ENCODE results near the gene CEP68.

DNA sequence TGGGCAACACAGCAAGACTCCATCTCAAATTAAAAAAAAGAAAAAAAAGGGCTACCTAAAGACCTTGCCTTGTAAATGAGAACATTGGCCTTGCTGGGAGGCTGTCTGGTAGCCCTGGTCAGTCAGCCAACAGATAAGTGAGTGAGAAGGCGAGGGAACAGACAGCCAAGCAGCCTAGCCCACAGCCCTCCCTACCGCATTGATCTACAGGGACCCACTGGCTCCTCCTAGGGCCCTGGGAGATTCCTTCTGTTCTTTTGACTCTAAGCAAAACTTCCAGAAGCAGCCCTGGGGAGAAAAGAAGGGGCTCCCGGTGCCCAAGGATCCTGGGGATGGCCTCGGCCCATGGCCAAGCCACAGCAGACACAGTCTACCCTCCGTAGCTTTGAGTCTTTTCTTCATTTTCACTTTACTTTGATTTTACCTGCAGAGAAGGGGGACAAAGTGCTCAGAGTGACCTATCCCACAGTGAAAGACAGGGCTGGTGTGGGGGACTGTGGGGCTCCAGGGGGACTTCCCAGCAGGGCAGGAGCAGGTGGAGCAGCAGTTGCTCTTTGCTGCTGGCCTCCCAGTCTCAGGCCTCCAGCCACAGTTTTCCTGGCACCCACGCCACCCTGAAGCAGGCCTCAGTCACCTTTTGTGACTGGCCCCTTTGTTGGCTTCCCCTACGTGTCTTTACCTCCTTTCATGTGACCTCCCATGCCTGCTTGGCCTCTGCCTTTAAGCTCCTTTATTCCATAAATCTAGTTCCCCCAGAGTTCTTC lies 5.1 kb downstream of the CEP68 start:
- no peak for TF ChIP-seq POLR2A (IDR thresholded peaks at IDR 0.05; ENCODE audit: low read depth, low read length)
- TF ChIP-seq POLR2AphosphoS5 (IDR thresholded peaks at IDR 0.05; ENCODE audit: low read depth, low read length) = no peak
